A549 treated with AZD9567 at 1 μM for 4 hours (cell line): ENCODE data around the gene FSHR. TPM values are rescaled to one million over a fixed set of nuclear protein-coding genes. Genes with fewer than 3 reads are reported as not detected.

Source experiments
- total RNA-seq: library from RNA; stranded (reverse); fragments of 200-300 nt; extraction: Qiagen RNA extraction; gene quantifications from 5 replicates; pipeline ENCODE4 v1.2.3, GENCODE V29; 2022; ENCODE audit not compliant: insufficient read depth

Gene FSHR, protein sequence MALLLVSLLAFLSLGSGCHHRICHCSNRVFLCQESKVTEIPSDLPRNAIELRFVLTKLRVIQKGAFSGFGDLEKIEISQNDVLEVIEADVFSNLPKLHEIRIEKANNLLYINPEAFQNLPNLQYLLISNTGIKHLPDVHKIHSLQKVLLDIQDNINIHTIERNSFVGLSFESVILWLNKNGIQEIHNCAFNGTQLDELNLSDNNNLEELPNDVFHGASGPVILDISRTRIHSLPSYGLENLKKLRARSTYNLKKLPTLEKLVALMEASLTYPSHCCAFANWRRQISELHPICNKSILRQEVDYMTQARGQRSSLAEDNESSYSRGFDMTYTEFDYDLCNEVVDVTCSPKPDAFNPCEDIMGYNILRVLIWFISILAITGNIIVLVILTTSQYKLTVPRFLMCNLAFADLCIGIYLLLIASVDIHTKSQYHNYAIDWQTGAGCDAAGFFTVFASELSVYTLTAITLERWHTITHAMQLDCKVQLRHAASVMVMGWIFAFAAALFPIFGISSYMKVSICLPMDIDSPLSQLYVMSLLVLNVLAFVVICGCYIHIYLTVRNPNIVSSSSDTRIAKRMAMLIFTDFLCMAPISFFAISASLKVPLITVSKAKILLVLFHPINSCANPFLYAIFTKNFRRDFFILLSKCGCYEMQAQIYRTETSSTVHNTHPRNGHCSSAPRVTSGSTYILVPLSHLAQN
- not detected in 5 replicates for total RNA-seq

DNA sequence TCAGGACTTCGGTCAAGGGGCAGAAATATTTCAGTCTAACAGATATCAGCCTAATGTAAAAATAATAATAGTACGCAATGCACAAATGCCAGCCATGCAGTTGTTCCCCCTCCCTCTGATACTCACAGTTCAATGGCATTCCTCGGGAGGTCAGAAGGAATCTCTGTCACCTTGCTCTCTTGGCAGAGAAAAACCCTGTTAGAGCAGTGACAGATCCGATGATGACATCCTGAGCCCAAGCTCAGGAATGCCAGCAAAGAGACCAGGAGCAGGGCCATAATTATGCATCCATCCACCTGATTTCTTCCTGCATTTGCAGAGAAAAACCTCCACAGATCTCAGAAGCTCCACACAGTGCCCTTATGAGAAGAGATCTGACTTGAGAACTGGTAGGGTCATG is at the start of gene FSHR:
Gene FSHR, minus strand, starts transcription at position 376 of the 400 bp plus-strand sequence. Its CDS starts 98 bp downstream, at position 278.

